Measurements from ENCODE around the gene AQP2. TPM values are rescaled to one million over a fixed set of nuclear protein-coding genes. Genes with fewer than 3 reads are reported as not detected.

Gene AQP2
- total and polyA plus RNA-seq, 2 of the 4 experiments (the other 2 are of a cell fraction) = not detected

DNA sequence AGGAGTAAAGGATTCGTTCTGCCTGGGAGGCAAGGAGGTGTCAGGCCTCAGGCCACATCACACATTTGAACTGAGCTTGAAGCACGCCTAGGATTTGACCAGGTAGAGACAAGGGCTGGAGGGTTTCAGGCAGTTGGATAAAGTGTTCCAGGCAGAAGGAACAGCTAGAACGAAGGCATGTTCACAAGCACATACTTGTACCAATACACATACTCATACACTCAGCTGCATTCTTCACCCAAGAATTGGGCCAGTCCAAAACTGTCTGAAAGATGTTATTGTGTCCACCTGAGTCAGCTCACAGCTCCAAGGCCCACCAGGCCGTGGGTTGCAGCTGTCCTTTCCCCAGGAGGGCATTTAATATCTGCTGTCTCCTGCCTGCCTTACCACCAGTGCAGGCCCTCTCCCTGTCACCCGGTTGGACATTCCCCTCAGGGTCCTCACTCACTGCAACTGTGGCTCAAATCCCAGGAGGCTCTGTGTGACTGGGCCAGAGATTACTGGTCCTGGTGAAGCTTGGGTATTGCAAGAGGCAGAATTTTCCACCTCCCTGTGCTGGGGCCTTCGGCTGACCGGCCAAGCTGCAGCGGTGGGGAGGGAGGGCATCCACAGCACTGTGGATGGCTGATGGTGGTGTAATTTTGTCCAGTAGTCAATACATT is 12.8 kb upstream of the AQP2 start:
- Histone ChIP-seq H3K27ac (ENCODE audit: insufficient read depth, low read length) (no peak overlapping the region), H3K4ac (ENCODE audit: low read depth, low read length) (no peak overlapping the region), H3K4me2 (ENCODE audit: low read depth, low read length) (no peak overlapping the region), H3K79me1 (ENCODE audit: low read depth in 1 of 2, low read length in 2 of 2) (no peaks in the 10 kb centered on the region), H3K36me3 (ENCODE audit: control insufficient read depth, insufficient read depth, low read length) (no peaks in the 10 kb centered on the region), H4K91ac (ENCODE audit: insufficient read depth, low read depth, low read length) (no peak overlapping the region), H3K23ac (ENCODE audit: low read depth, low read length) (no peak overlapping the region), H2AK5ac (ENCODE audit: low read depth, low read length) (no peak overlapping the region), H2BK120ac (ENCODE audit: low read depth, low read length) (no peak overlapping the region), H3K9me3 (ENCODE audit: control insufficient read depth, insufficient read depth, low read length) (no peaks in the 10 kb centered on the region), H3K14ac (replicated peaks; ENCODE audit: low read depth, low read length) (no peak overlapping the region), H4K5ac (ENCODE audit: low read depth, low read length) (no peak overlapping the region), H4K20me1 (ENCODE audit: insufficient read depth, low read length) (no peaks in the 10 kb centered on the region), H3K18ac (ENCODE audit: low read depth, low read length) (no peak overlapping the region), H3K56ac (ENCODE audit: extremely low read depth, insufficient read depth, low read length) (no peak overlapping the region), H3K27me3 (ENCODE audit: control insufficient read depth, insufficient read depth, low read length) (no peaks in the 10 kb centered on the region), H3K9me1 (ENCODE audit: insufficient read depth, low read length) (no peaks in the 10 kb centered on the region), H2BK15ac (ENCODE audit: low read depth, low read length) (no peak overlapping the region), H2BK5ac (ENCODE audit: low read depth, low read length, poor library complexity, severe bottlenecking) (no peak overlapping the region), H4K8ac (ENCODE audit: low read depth in 2 of 2, low read length in 2 of 2) (no peak overlapping the region), H3K4me1 (ENCODE audit: control insufficient read depth, insufficient read depth, low read length) (peaks cover 2% of the 10 kb centered on the region; the same call in 1 of the 2 replicates), H2AK9ac (replicated peaks; ENCODE audit: low read depth, low read length, poor library complexity) (peak overlapping the region; percentile 66), H3K4me3 (ENCODE audit: insufficient read depth, low read depth, low read length) (no peak overlapping the region), H2AFZ (replicated peaks; ENCODE audit: low read length, poor library complexity) (peak overlapping the region; percentile 26), H2BK20ac (ENCODE audit: low read depth, low read length) (no peak overlapping the region), H3K9ac (ENCODE audit: low read depth, low read length) (no peak overlapping the region)
- intact Hi-C loops (cut with micrococcal nuclease) (no loop called here), dilution Hi-C loops (cut with HindIII; ENCODE audit: low sequenced_read_pairs, unreplicated experiment) (no loop called here), in situ Hi-C loops (cut with MboI; ENCODE audit: low sequenced_read_pairs) (no loop called here)
- no peak for TF ChIP-seq BHLHE40 (IDR thresholded peaks at IDR 0.05; ENCODE audit: low read depth, low read length)
- CTCF ChIA-PET = interaction anchor here (0.8 to 3.2 kb wide), 2 partner anchors 8 to 183 kb away, joined by 3 to 15 read pairs; no protein-coding TSS in a partner anchor
- no peak for ATAC-seq (ENCODE audit: low read depth)
- POLR2A ChIA-PET (ENCODE audit: unreplicated experiment) = no interaction called here
- no TSS peak for BruUV-seq (replicated peaks)
- DNase-seq = peak; percentile 10
- WGBS, 2 experiments (ENCODE audit: extremely low coverage in 2 of 2, insufficient read length in 1 of 2) = 90% methylated on average over 2 of the region's 8 CpGs; no CpG with 5 or more reads in 1 of the 2 experiments

Data from IMR-90 (cell line).